Lower leg skin (tissue), 3 donors: ENCODE results near the gene SOX6.

Source experiments
- POLR2A ChIP-seq, 2 donors: fragments of 450-650 bp; IDR thresholded peaks; one replicate each; pipeline ENCODE4 v1.6.1; 2016 to 2017; ENCODE audit warnings: antibody characterized with exemption in 2 of 2, mild to moderate bottlenecking in 1 of 2, moderate library complexity in 1 of 2
- TF ChIP-seq, protein P1 (sequence below), 3 donors: fragments of 450-650 bp; IDR thresholded peaks; one replicate each; pipeline ENCODE4 v1.5.1; 2016; ENCODE audit warnings: antibody characterized with exemption in 3 of 3, mild to moderate bottlenecking in 3 of 3, moderate library complexity in 2 of 3

DNA sequence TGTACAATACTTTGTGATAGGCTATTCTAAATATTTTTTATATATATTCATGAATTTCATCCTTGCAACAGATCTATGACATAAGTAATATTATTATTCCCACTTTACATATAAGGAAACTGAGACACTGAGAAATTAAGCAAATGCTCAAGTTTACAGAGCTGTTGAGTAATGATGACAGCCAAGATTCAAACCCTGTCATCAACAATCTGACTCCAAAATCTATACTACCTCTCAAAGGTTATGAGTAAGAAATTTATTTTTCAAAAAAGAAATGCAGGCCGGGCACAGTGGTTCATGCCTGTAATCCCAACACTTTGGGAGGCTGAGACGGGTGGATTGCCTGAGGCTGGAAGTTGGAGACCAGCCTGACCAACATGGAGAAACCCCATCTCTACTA lies 22.6 kb upstream of the SOX6 start:
- TF ChIP-seq, protein P1, sequence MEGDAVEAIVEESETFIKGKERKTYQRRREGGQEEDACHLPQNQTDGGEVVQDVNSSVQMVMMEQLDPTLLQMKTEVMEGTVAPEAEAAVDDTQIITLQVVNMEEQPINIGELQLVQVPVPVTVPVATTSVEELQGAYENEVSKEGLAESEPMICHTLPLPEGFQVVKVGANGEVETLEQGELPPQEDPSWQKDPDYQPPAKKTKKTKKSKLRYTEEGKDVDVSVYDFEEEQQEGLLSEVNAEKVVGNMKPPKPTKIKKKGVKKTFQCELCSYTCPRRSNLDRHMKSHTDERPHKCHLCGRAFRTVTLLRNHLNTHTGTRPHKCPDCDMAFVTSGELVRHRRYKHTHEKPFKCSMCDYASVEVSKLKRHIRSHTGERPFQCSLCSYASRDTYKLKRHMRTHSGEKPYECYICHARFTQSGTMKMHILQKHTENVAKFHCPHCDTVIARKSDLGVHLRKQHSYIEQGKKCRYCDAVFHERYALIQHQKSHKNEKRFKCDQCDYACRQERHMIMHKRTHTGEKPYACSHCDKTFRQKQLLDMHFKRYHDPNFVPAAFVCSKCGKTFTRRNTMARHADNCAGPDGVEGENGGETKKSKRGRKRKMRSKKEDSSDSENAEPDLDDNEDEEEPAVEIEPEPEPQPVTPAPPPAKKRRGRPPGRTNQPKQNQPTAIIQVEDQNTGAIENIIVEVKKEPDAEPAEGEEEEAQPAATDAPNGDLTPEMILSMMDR (IDR thresholded peaks at IDR 0.05) = no peak
- no peak for TF ChIP-seq POLR2A (IDR thresholded peaks at IDR 0.05)
